HG02798 (cell line): ENCODE measurements around the gene CYP19A1.

Experiments used
- ATAC-seq: cut with Tn5 transposase; IDR thresholded peaks from one replicate; pipeline ENCODE4 v1.9.1; 2021; ENCODE audit warnings: mild to moderate bottlenecking; ENCODE audit not compliant: unreplicated experiment, poor library complexity

The CYP19A1 gene

DNA sequence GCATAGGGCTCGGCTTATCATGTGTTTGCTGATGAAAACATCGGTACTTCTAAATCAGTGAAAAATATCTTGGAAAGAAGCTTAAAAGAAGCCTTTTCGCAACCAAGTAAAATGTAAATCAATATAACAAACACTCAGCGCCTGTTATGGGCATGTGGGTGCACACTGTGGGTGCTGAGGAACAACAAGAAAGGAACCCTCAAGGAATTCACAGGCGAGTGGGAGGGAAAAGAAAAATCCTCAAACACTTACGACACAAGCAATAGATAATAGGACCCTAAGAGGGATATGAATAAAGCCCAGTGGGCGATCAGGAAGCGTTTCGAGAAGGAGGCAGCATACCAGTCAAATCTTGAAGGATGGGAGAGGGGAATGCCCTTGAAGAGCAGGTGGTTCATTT, 25.0 kb upstream of the CYP19A1 start:
- no peak for ATAC-seq

GRCh38 chr15:51359981-51360380, 21.6 kb upstream of the CYP19A1 start:
- ATAC-seq: no peak

GRCh38 chr15:51356983-51357382, 18.6 kb upstream of the CYP19A1 start:
- no peak for ATAC-seq

DNA sequence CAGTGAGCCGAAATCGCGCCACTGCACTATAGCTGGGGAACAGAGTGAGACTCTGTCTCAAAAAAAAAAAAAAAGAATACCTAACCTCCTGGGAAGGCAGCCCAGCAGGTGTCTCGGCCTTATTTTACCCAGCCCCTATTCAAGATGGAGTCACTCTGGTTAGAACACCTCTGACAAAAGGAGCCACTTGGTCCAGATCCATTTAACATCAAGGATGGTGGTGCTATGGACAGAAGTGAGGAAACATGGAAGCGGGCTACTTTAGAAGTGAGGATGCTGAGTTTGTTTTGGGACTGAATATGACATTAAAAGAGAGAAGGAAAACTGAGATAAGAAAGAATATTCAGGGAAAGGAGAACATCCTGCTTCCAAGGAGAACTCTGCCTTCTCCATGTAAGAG, 17.8 kb upstream of the CYP19A1 start:
- no peak for ATAC-seq

- ATAC-seq: no peak
Observed at GRCh38 chr15:51355096-51355495, 16.7 kb upstream of the CYP19A1 start.

GRCh38 chr15:51353976-51354375, 15.6 kb upstream of the CYP19A1 start:
- no peak for ATAC-seq

GRCh38 chr15:51350723-51351122, 12.3 kb upstream of the CYP19A1 start:
- ATAC-seq: no peak

GRCh38 chr15:51349156-51349844, 10.9 kb upstream of the CYP19A1 start:
- ATAC-seq: no peak

- ATAC-seq: peak; percentile 95
Observed at GRCh38 chr15:51348688-51349087, 10.3 kb upstream of the CYP19A1 start.

DNA sequence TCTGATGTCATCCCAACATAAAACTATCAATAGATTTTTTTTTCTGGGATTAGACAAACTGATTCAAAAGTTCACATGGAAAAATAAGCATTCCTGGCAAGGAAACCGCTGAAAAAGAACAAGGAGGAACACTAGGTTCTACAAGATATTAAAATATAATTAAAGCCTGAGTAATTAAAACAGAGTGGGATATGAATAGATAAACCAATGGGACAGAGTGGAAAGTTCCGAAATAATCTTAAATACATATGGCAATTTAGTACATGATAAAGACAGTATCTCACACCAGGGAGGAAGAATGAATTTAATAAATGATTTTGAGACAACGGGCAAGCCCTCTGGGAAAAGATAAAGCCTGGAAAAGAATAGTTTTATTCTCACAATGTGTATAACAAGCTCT, 7.7 kb upstream of the CYP19A1 start:
- no peak for ATAC-seq

DNA sequence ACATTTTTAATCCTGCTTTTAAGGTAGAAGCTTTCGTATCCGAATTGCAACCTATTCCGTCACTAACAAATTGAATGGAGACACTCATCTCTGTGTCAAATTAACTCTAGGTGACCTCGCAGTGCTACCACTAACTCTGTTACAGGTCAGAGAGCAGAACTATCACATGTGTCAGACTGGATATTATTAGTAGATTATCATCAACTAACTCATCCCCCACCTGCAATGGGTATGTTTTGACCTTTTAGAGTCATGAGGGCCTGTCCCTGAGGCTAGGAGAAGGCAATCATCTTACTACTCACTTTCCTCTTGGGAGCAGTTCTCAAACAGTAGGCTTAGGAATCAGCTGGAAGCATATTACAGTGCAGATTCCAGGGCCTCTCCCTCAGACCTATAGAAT, 5.1 kb upstream of the CYP19A1 start:
- no peak for ATAC-seq

- ATAC-seq: no peak
Observed at GRCh38 chr15:51342227-51342999, 4.0 kb upstream of the CYP19A1 start.

DNA sequence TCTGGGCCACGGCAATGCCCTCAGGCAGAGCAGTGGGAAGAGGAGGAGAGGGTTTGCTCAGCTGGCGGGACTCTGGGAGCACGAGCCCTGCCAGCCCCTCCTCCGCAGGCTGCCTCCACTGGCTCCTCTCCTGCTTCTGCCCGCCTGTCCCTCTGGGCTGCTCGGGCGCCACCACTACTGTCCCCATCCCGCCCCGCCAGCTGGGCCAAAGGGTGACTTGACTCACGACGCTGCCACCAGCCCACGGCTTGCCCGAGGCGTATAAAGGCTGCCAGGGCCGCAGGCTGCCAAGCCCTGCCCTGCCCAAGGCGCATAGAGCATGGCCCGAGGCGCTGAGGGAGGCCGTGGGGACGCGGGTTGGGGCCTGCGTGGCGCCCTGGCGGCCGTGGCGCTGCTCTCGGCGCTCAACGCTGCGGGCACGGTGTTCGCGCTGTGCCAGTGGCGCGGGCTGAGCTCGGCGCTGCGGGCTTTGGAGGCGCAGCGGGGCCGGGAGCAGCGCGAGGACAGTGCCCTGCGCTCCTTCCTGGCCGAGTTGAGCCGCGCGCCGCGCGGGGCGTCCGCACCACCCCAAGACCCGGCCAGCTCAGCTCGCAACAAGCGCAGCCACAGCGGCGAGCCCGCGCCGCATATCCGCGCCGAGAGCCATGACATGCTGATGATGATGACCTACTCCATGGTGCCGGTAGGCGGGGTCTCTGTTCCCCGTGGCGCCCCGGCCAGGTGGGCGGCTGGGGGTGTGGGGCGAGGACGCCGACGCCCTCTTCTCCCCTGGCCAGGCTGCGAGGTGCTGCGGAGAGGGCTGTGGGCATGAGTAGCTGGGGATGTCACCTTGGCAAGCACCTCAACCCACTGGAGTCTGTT, 3.2 kb upstream of the CYP19A1 start, which contains the start of gene GLDN:
GLDN (plus strand) TSS at position 290 of the 861 bp plus-strand sequence; CDS start at position 320, 30 bp downstream.
- no peak for ATAC-seq

DNA sequence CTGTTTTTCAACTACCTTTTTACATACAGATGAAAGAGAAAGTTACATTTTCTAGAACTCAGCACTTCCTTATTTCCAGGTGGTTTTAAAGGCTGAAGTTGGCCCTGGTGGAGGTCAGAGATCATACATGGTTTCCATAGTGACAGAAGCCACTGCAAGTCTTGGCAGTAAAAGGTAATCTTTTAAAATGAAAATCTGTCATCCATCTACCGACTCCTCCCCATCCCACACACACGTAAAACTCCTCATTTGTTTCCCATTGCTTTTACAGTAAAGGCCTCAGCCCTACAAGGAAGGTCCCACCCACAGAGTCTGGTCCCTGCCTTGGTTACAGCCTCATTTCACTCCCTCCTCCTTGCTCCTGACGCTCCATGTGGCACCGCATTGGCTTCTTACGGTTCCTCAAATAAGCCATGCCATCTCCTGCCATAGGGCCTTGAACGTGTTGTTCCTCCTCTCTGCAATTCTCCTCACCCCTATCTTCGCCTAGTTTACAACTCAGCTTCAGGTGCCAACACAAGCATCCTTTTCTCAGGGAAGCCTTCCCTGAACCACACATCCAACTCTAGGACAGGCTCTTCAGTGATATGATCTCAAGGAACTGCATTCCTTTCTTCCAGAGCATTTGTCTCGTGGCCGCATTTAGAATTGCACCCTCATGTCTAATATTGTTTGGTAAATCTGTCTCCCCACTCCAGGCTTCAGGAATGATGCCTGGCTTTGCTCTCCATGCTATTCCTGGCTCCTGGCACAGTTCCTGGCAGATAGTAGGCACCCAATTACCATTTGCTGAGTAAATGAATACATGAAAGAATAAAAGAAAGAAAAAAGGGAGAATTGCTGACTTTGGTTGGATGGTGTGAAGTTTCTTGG, 2.6 kb downstream of the CYP19A1 start:
- no peak for ATAC-seq

GRCh38 chr15:51335087-51335486, 3.3 kb downstream of the CYP19A1 start:
- no peak for ATAC-seq

DNA sequence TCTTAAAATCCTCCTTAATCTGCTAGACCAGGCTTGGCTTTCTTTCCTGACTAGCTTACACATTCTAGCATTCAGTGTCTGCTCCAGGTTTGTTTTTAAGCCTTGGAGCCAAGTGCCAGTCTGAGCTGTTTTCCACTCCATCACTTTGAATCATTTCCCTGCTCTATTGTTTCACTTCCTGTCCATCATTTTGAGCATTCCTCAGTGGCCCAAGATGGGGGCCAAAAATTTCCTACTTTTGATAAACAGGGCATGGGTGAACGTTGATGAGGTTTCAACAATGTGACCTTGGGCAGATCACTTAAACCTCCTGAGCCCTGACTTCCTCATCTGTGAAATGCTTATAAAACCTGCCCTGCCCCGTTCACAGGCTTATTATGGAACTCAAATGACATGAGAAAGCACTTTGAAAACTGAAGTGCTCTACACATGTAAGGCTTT, 4.4 kb downstream of the CYP19A1 start:
- ATAC-seq: no peak

- ATAC-seq: no peak
Observed at GRCh38 chr15:51333571-51333970, 4.8 kb downstream of the CYP19A1 start.

- no peak for ATAC-seq
Observed at GRCh38 chr15:51332206-51333147, 5.9 kb downstream of the CYP19A1 start.

DNA sequence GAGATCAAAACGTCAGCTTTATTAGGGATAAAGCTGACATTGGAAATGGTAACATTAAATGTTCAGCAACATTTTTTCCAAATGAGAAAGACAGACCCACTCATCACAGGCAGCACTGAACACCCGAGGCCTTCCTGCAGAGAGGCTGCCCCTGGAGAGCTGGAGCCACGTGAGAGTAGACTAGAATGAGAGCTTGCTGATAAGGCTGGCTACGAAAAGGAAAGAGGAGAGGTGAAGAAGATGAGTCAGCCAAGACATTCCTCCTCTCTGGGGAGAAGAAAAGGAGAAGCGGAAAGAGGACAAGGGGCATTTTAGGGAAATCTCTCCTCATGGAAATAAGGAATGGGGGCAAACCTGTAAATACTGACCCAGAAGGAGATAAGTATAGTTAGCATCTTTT, 7.3 kb downstream of the CYP19A1 start:
- no peak for ATAC-seq
